NT2/D1 (cell line): ENCODE results near the gene SELPLG.

Source experiments
- DNase-seq: peaks from one replicate; pipeline ENCODE4 v3.0.0-alpha.2; 2011; ENCODE audit warnings: low read depth, low spot score
- H3K27me3 ChIP-seq: 2 replicates; pipeline ENCODE4 v1.6.0; 2011; ENCODE audit warnings: mild to moderate bottlenecking; ENCODE audit not compliant: insufficient read length, insufficient read depth
- H3K36me3 ChIP-seq: 2 replicates; pipeline ENCODE4 v1.6.1; 2011; ENCODE audit warnings: mild to moderate bottlenecking, low read length, mixed read lengths; ENCODE audit not compliant: insufficient read depth, insufficient read length
- H3K4me1 ChIP-seq: 2 replicates; pipeline ENCODE4 v1.5.1; 2011; ENCODE audit not compliant: insufficient read depth, insufficient read length
- H3K4me3 ChIP-seq: 2 replicates; pipeline ENCODE4 v1.5.1; 2011; ENCODE audit warnings: low read depth; ENCODE audit not compliant: insufficient read length
- H3K9ac ChIP-seq: 2 replicates; pipeline ENCODE4 v1.6.0; 2011; ENCODE audit warnings: low read depth; ENCODE audit not compliant: insufficient read length
- H3K9me3 ChIP-seq: 2 replicates; pipeline ENCODE4 v1.5.1; 2011; ENCODE audit warnings: mild to moderate bottlenecking, low read length; ENCODE audit not compliant: insufficient read depth
- SUZ12 ChIP-seq: IDR thresholded peaks from 2 replicates; pipeline ENCODE4 v1.6.1; 2011; ENCODE audit not compliant: insufficient read length, insufficient read depth; ENCODE audit errors: extremely low read depth
- YY1 ChIP-seq: IDR thresholded peaks from 2 replicates; pipeline ENCODE4 v1.6.1; 2011; ENCODE audit not compliant: insufficient read length, insufficient read depth
- ZNF274 ChIP-seq: IDR thresholded peaks from 2 replicates; pipeline ENCODE4 v1.6.1; 2011; ENCODE audit warnings: mild to moderate bottlenecking, low read depth, low read length

SELPLG gene

DNA sequence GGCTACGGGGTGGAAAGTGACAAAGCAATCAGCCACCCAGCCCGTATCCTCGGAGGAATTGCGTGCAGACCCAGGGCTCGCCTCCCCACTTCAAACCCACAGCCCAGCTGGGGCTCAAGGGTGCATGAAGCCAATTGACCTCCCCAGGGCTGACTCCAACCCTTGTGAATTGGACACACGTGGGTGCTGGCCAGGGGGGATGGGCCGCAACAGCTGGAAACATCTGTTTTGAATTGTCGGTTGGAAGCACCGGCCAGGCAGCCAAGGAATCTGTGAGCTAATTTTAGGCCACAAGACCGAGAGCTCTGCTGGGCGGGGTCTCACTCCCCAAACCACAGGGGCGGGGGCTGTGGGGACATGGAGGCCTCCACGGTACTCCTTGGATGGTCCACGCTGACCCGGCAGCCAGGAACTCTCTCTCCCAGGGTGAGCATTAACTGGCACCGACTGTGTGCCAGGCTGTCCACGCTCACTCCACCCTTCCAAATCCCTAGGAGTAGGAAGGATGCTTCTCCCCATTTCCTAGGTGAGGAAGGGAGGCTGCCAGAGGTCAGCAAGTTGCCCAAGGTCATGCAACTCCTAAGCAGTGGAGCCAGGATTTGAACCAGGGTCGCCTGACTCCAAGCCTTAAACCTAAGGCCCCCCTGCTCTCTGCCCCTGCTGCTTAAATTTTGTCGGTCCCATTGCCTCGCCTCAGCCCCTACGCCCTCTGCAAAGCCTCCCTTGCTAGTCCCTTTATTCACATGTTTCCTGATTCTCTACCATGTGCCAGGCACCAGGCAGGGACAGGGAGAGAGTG, 24.0 kb downstream of the SELPLG start:
- Histone ChIP-seq H3K9me3 (no peaks in the 10 kb centered on the region), H3K27me3 (no peaks in the 10 kb centered on the region), H3K4me1 (peaks cover 19% of the 10 kb centered on the region), H3K4me3 (no peak overlapping the region), H3K36me3 (no peaks in the 10 kb centered on the region), H3K9ac (peak overlapping the region; percentile 4)
- no peak for DNase-seq
- TF ChIP-seq SUZ12 (no peak), ZNF274 (no peak), YY1 (no peak)

DNA sequence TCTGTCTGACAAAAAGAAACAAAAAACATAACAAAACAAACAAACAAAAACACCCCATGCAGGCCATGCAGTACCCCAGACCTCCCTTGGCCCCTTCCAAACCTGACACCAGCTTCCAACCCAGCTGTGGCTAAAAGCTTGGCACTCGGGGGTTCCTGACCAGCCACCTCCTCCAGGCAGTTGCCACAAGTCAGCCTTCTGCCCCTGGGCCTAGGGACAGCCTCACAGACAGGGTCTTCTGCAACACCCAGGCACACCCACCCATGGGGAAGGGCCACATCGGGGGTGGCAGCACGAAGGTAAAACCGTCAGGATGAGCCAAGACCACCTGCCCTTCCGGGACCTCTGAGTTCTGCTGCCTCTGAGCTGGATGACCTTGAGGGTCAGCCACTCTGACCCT, 25.1 kb downstream of the SELPLG start:
- H3K9me3 ChIP-seq: no peaks in the 10 kb centered on the region
- DNase-seq: no peak
- no peak overlapping the region for H3K9ac ChIP-seq
- H3K4me1 ChIP-seq: peaks cover 25% of the 10 kb centered on the region
- H3K27me3 ChIP-seq: no peaks in the 10 kb centered on the region
- TF ChIP-seq YY1: no peak
- TF ChIP-seq ZNF274: no peak
- no peak overlapping the region for H3K4me3 ChIP-seq
- H3K36me3 ChIP-seq: no peaks in the 10 kb centered on the region

DNA sequence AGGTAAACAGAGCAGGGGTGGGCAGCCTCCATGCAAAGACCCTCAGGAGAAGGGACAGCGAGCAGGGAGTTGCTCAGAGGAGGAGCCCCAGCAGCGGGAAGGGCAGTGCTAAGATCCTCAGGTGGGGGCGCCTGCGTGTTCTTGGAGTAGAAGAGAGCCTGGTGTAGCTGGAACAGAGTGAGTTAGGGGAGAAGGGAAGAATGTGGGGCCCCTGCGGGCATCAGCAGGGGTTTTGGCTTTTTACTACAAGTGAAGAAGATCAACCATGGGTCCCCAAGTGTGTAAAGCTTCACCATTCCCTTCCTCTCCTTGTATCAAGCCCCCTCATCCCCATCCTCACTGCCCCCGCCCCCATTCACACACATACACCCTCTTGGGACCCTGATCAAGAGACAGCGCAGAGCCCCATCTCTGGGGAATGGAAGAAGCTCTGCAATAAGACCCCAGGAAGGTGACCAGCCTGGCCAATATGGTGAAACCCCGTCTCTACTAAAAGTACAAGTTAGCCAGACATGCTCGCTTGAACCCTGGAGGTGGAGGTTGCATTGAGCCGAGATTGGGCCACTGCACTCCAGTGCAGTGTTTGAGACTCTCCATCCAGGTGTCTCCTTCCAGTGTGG, 25.6 kb downstream of the SELPLG start:
- H3K27me3 ChIP-seq: no peaks in the 10 kb centered on the region
- TF ChIP-seq ZNF274 (no peak), YY1 (no peak), SUZ12 (no peak)
- H3K9me3 ChIP-seq: no peaks in the 10 kb centered on the region
- peaks cover 21% of the 10 kb centered on the region for H3K4me1 ChIP-seq
- no peak overlapping the region for H3K9ac ChIP-seq
- no peaks in the 10 kb centered on the region for H3K36me3 ChIP-seq
- DNase-seq: no peak
- no peak overlapping the region for H3K4me3 ChIP-seq

DNA sequence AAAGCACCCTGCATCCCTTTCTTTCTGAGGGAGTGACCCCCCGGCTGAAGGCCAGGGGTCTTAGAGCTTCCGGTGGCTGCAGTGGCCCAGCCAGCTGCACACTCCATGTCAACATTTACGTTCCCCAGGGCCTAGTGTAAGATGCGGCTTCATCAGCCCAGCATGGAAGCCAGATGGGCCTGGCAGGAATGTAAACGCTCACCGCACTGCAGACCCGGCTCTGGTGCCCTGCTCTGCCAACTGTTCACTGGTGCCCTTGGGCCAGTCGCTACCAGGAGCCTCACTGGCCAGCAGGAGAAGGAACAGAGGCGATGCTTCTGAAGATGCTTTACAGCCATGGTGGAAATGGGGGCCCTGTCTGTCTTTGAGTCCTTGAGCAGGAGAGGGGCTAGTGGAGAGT, 27.2 kb downstream of the SELPLG start:
- no peaks in the 10 kb centered on the region for H3K36me3 ChIP-seq
- DNase-seq: no peak
- H3K4me3 ChIP-seq: no peak overlapping the region
- no peaks in the 10 kb centered on the region for H3K9me3 ChIP-seq
- peaks cover 15% of the 10 kb centered on the region for H3K4me1 ChIP-seq
- TF ChIP-seq SUZ12 (no peak), ZNF274 (no peak)
- no peaks in the 10 kb centered on the region for H3K27me3 ChIP-seq
- H3K9ac ChIP-seq: no peak overlapping the region

DNA sequence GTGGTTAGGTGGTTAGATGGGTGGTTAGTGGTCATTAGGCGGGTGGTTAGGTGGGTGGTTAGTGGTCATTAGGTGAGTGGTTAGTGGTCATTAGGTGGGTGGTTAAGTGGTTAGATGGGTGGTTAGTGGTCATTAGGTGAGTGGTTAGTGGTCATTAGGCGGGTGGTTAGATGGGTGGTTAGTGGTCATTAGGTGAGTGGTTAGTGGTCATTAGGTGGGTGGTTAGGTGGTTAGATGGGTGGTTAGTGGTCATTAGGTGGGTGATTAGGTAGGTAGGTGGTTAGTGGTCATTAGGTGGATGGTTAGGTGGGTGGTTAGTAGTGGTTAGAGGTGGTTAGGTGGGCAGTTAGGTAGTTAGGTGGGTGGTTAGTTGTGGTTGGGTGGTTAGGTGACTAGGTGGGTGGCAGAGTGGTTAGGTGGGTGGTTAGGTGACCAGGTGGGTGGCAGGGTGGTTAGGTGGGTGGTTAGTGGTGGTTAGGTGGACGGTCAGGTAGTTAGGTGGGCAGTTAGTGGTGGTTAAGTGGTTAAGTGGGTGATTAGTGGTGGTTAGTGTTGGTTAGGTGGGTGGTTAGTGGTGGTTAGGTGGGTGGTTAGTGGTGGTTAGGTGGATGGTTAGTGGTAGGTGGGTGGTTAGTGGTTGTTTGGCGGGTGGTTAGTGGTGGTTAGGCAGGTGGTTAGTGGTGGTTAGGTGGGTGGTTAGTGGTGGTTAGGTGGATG, 27.8 kb downstream of the SELPLG start:
- no peaks in the 10 kb centered on the region for H3K27me3 ChIP-seq
- no peak overlapping the region for H3K9ac ChIP-seq
- H3K4me1 ChIP-seq: peaks cover 15% of the 10 kb centered on the region
- H3K9me3 ChIP-seq: no peaks in the 10 kb centered on the region
- no peak overlapping the region for H3K4me3 ChIP-seq
- no peak for DNase-seq
- no peaks in the 10 kb centered on the region for H3K36me3 ChIP-seq
- TF ChIP-seq SUZ12: no peak
- TF ChIP-seq YY1: no peak
- no peak for TF ChIP-seq ZNF274

DNA sequence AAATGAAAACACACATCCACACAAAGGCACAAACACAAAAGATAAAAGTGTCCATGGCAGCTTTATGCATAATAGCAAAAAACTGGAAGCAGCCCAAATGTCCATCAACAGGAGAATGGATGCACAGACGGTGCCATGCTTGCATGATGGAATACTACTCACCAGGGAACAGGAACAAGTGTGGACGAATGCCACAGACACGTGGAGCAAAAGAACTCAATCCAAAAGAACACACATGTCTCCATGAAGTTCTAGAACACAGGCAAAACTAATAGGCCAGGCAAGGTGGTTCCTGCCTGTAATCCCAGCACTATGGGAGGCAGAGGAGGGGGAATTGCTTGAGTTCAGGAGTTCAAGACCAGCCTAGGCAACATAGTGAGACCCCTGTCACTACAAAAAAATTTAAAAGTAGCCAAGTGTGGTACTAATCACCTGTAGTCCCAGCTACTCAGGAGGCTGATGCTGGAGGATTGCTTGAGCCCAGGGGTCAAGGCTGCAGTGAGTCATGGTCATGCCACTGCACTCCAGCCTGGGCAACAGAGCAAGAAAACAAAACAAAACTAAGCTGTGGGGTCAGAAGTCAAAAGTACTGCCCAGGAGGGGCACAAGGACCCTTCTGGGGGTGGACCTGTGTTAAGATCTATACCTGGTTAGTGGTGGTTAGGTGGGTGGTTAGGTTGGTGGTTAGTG, 28.5 kb downstream of the SELPLG start:
- Histone ChIP-seq H3K36me3 (no peaks in the 10 kb centered on the region), H3K4me1 (peaks cover 15% of the 10 kb centered on the region), H3K9ac (no peak overlapping the region), H3K9me3 (no peaks in the 10 kb centered on the region), H3K27me3 (no peaks in the 10 kb centered on the region), H3K4me3 (no peak overlapping the region)
- TF ChIP-seq ZNF274: no peak
- no peak for TF ChIP-seq SUZ12
- TF ChIP-seq YY1: no peak
- no peak for DNase-seq
